Activated naive CD4-positive, alpha-beta T cell treated with anti-CD3 and anti-CD28 coated beads for 36 hours (primary cell): ENCODE measurements around the gene ITPR2. TPM values are rescaled to one million over a fixed set of nuclear protein-coding genes. Genes with fewer than 3 reads are reported as not detected.

ENCODE experiments used
- CTCF ChIA-PET: fragments of 350-600 bp; sonication (Branson Sonifier 250); formaldehyde crosslinking; loops from one replicate; lab custom pipeline; 2021; ENCODE audit warnings: antibody characterized with exemption; lab: Charles Lee
- DNase-seq: peaks from one replicate; pipeline ENCODE4 v3.0.0-alpha.2; 2020
- H3K27ac Mint-ChIP-seq: one replicate; pipeline ENCODE4 v1.8.0; 2021; ENCODE audit warnings: mild to moderate bottlenecking, mixed read lengths
- H3K27me3 Mint-ChIP-seq: one replicate; pipeline ENCODE4 v1.8.0; 2021; ENCODE audit warnings: low read depth, mixed read lengths
- H3K36me3 Mint-ChIP-seq: one replicate; pipeline ENCODE4 v1.8.0; 2021; ENCODE audit warnings: low read depth, mixed read lengths
- H3K4me1 Mint-ChIP-seq: one replicate; pipeline ENCODE4 v1.8.0; 2021; ENCODE audit warnings: low read depth, mixed read lengths
- H3K4me3 Mint-ChIP-seq: one replicate; pipeline ENCODE4 v1.8.0; 2021; ENCODE audit warnings: mild to moderate bottlenecking, moderate library complexity, mixed read lengths
- H3K9me3 Mint-ChIP-seq: one replicate; pipeline ENCODE4 v1.8.0; 2021; ENCODE audit warnings: mixed read lengths
- intact Hi-C: fragments of 100-400 bp; cut with micrococcal nuclease; formaldehyde crosslinking; loops from one replicate; pipeline ENCODE4 v1.15.1; 2023
- total RNA-seq, 2 experiments: library from RNA; stranded (reverse); gene quantifications; one replicate each; pipeline ENCODE4 v1.2.3, GENCODE V29; 2021

ITPR2 gene
- total RNA-seq, 2 experiments from 2014 or later = 24.4 to 24.5 TPM

GRCh38 chr12:26744042-26744626 is 88.9 kb downstream of the ITPR2 start:
- peaks cover 52% of the 10 kb centered on the region for H3K4me1 Mint-ChIP-seq
- peaks cover 16% of the 10 kb centered on the region for H3K36me3 Mint-ChIP-seq
- CTCF ChIA-PET = no interaction called here
- intact Hi-C loops = loop anchor here (10.0 kb wide), 1 partner anchor 1481 kb away; no protein-coding TSS in a partner anchor
- peaks cover 10% of the 10 kb centered on the region for H3K9me3 Mint-ChIP-seq
- DNase-seq = no peak
- H3K27ac Mint-ChIP-seq = no peak overlapping the region
- no peaks in the 10 kb centered on the region for H3K27me3 Mint-ChIP-seq
- H3K4me3 Mint-ChIP-seq = no peak overlapping the region

GRCh38 chr12:26741584-26742227 is 91.3 kb downstream of the ITPR2 start:
- Mint-ChIP-seq H3K9me3 (peaks cover 16% of the 10 kb centered on the region), H3K27ac (no peak overlapping the region), H3K36me3 (peaks cover 22% of the 10 kb centered on the region), H3K4me3 (no peak overlapping the region), H3K27me3 (no peaks in the 10 kb centered on the region), H3K4me1 (peaks cover 29% of the 10 kb centered on the region)
- CTCF ChIA-PET = no interaction called here
- DNase-seq = no peak
- intact Hi-C loops = loop anchor here (10.0 kb wide), 1 partner anchor 1483 kb away; no protein-coding TSS in a partner anchor

- Mint-ChIP-seq H3K36me3 (peaks cover 24% of the 10 kb centered on the region), H3K9me3 (peaks cover 18% of the 10 kb centered on the region), H3K4me1 (peaks cover 24% of the 10 kb centered on the region), H3K27ac (no peak overlapping the region), H3K27me3 (no peaks in the 10 kb centered on the region), H3K4me3 (no peak overlapping the region)
- DNase-seq = no peak
- intact Hi-C loops = loop anchor here (10.0 kb wide), 1 partner anchor 1484 kb away; no protein-coding TSS in a partner anchor
- CTCF ChIA-PET = no interaction called here
Measured at GRCh38 chr12:26740991-26741390, 92.0 kb downstream of the ITPR2 start.

- peaks cover 18% of the 10 kb centered on the region for H3K9me3 Mint-ChIP-seq
- intact Hi-C loops = loop anchor here (10.0 kb wide), 1 partner anchor 1484 kb away; no protein-coding TSS in a partner anchor
- peaks cover 25% of the 10 kb centered on the region for H3K4me1 Mint-ChIP-seq
- H3K27ac Mint-ChIP-seq = no peak overlapping the region
- H3K27me3 Mint-ChIP-seq = no peaks in the 10 kb centered on the region
- CTCF ChIA-PET = interaction anchor here (0.5 to 0.8 kb wide), 2 partner anchors 105 to 1595 kb away, joined by 3 to 4 read pairs; no protein-coding TSS in a partner anchor
- no peak for DNase-seq
- H3K36me3 Mint-ChIP-seq = peaks cover 24% of the 10 kb centered on the region
- H3K4me3 Mint-ChIP-seq = no peak overlapping the region
Measured at GRCh38 chr12:26740348-26740747, 92.6 kb downstream of the ITPR2 start.

GRCh38 chr12:26737487-26738030 is 95.4 kb downstream of the ITPR2 start:
- peaks cover 26% of the 10 kb centered on the region for H3K4me1 Mint-ChIP-seq
- H3K9me3 Mint-ChIP-seq = peaks cover 18% of the 10 kb centered on the region
- H3K36me3 Mint-ChIP-seq = peaks cover 21% of the 10 kb centered on the region
- peak overlapping the region; percentile 15 for H3K27ac Mint-ChIP-seq
- H3K27me3 Mint-ChIP-seq = no peaks in the 10 kb centered on the region
- CTCF ChIA-PET = interaction anchor here (0.6 to 1.3 kb wide), 2 partner anchors 8 to 596 kb away, joined by 3 read pairs; no protein-coding TSS in a partner anchor
- DNase-seq = no peak
- no peak overlapping the region for H3K4me3 Mint-ChIP-seq
- intact Hi-C loops = no loop called here

GRCh38 chr12:26736563-26737486 is 96.2 kb downstream of the ITPR2 start:
- intact Hi-C loops = no loop called here
- Mint-ChIP-seq H3K27me3 (no peaks in the 10 kb centered on the region), H3K36me3 (peaks cover 17% of the 10 kb centered on the region), H3K4me3 (no peak overlapping the region), H3K9me3 (peaks cover 18% of the 10 kb centered on the region), H3K4me1 (peaks cover 28% of the 10 kb centered on the region), H3K27ac (no peak overlapping the region)
- CTCF ChIA-PET = interaction anchor here (0.6 to 1.3 kb wide), 2 partner anchors 9 to 595 kb away, joined by 3 read pairs; no protein-coding TSS in a partner anchor
- no peak for DNase-seq

GRCh38 chr12:26735249-26735639 is 97.8 kb downstream of the ITPR2 start:
- DNase-seq = no peak
- Mint-ChIP-seq H3K36me3 (peaks cover 14% of the 10 kb centered on the region), H3K27ac (no peak overlapping the region), H3K27me3 (no peaks in the 10 kb centered on the region), H3K4me3 (no peak overlapping the region), H3K4me1 (peaks cover 31% of the 10 kb centered on the region), H3K9me3 (peaks cover 15% of the 10 kb centered on the region)
- intact Hi-C loops = no loop called here
- CTCF ChIA-PET = no interaction called here

- Mint-ChIP-seq H3K36me3 (peaks cover 12% of the 10 kb centered on the region), H3K4me1 (peaks cover 33% of the 10 kb centered on the region)
- DNase-seq = no peak
Measured at GRCh38 chr12:26734510-26735248, 98.3 kb downstream of the ITPR2 start.

GRCh38 chr12:26732005-26732908 is 100.7 kb downstream of the ITPR2 start:
- Mint-ChIP-seq H3K27ac (no peak overlapping the region), H3K9me3 (peaks cover 1% of the 10 kb centered on the region), H3K36me3 (peaks cover 6% of the 10 kb centered on the region), H3K4me3 (no peak overlapping the region), H3K27me3 (no peaks in the 10 kb centered on the region), H3K4me1 (peaks cover 55% of the 10 kb centered on the region)
- intact Hi-C loops = no loop called here
- DNase-seq = no peak
- CTCF ChIA-PET = interaction anchor here (1.1 kb wide), 1 partner anchor 16 kb away, joined by 3 read pairs; no protein-coding TSS in a partner anchor

More at GRCh38 chr12:26734510-26735248, 98.3 kb downstream of the ITPR2 start:
- Mint-ChIP-seq H3K27ac (no peak overlapping the region), H3K27me3 (no peaks in the 10 kb centered on the region), H3K4me3 (no peak overlapping the region), H3K9me3 (peaks cover 11% of the 10 kb centered on the region)
- CTCF ChIA-PET = interaction anchor here (0.6 to 1.3 kb wide), 4 partner anchors 11 to 140 kb away, joined by 3 to 4 read pairs (median 3); no protein-coding TSS in a partner anchor
- intact Hi-C loops = no loop called here

- H3K27ac Mint-ChIP-seq = no peak overlapping the region
- CTCF ChIA-PET = interaction anchor here (0.7 to 1.1 kb wide), 2 partner anchors 17 to 113 kb away, joined by 3 read pairs; no protein-coding TSS in a partner anchor
Measured at GRCh38 chr12:26730481-26731350, 102.3 kb downstream of the ITPR2 start.

More at GRCh38 chr12:26730481-26731350, 102.3 kb downstream of the ITPR2 start:
- H3K36me3 Mint-ChIP-seq = peaks cover 3% of the 10 kb centered on the region
- H3K27me3 Mint-ChIP-seq = no peaks in the 10 kb centered on the region
- no peaks in the 10 kb centered on the region for H3K9me3 Mint-ChIP-seq
- H3K4me1 Mint-ChIP-seq = peaks cover 55% of the 10 kb centered on the region
- H3K4me3 Mint-ChIP-seq = no peak overlapping the region
- intact Hi-C loops = no loop called here
- no peak for DNase-seq
